A673 (cell line): Measurements from ENCODE around the gene PIP5K1A. TPM values are rescaled to one million over a fixed set of nuclear protein-coding genes. Genes with fewer than 3 reads are reported as not detected.

Source experiments
- BruUV-seq: library from RNA; stranded (reverse); fragments of 400-500 nt; replicated peaks from 2 replicates; lab custom pipeline; 2021; lab: Mats Ljungman, UMichigan
- CTCF ChIA-PET: fragments of 300-600 bp; sonication (Branson Sonifier 250); formaldehyde crosslinking; loops from one replicate; lab custom pipeline; 2022; ENCODE audit warnings: antibody characterized with exemption; lab: Charles Lee
- POLR2A ChIA-PET: fragments of 300-600 bp; sonication (Branson Sonifier 250); formaldehyde crosslinking; loops from one replicate; lab custom pipeline; 2022; ENCODE audit warnings: antibody characterized with exemption; ENCODE audit not compliant: low non-redundant PET; lab: Charles Lee
- DNase-seq: peaks from one replicate; pipeline ENCODE4 v3.0.0-alpha.2; 2015; ENCODE audit warnings: low spot score
- H3K27ac ChIP-seq: fragments of 200-600 bp; sonication (generic); 2 replicates; pipeline ENCODE4 v1.5.1; 2016; ENCODE audit warnings: mixed run types, low read depth, mild to moderate bottlenecking, mixed read lengths, antibody characterized with exemption, low read length; ENCODE audit not compliant: poor library complexity, severe bottlenecking
- H3K27me3 ChIP-seq: fragments of 200-600 bp; sonication (generic); replicated peaks from 2 replicates; pipeline ENCODE4 v1.6.1; 2017; ENCODE audit warnings: mixed run types, low read depth, mild to moderate bottlenecking, mixed read lengths, antibody characterized with exemption, low read length; ENCODE audit not compliant: insufficient read depth, poor library complexity
- H3K36me3 ChIP-seq: fragments of 200-600 bp; sonication (generic); 2 replicates; pipeline ENCODE4 v1.6.1; 2016; ENCODE audit warnings: mixed run types, mild to moderate bottlenecking, mixed read lengths, antibody characterized with exemption, low read length; ENCODE audit not compliant: insufficient read depth, poor library complexity, severe bottlenecking
- H3K4me1 ChIP-seq: fragments of 200-600 bp; sonication (generic); 2 replicates; pipeline ENCODE4 v1.6.1; 2017; ENCODE audit warnings: mixed run types, mild to moderate bottlenecking, mixed read lengths, antibody characterized with exemption, low read length; ENCODE audit not compliant: insufficient read depth, poor library complexity, severe bottlenecking
- H3K4me3 ChIP-seq: fragments of 200-600 bp; sonication (generic); 2 replicates; pipeline ENCODE4 v1.5.1; 2016; ENCODE audit warnings: low read depth, mixed run types, mild to moderate bottlenecking, mixed read lengths, low read length; ENCODE audit not compliant: poor library complexity, severe bottlenecking
- H3K9me3 ChIP-seq: fragments of 200-600 bp; sonication (generic); 2 replicates; pipeline ENCODE4 v1.6.1; 2016; ENCODE audit warnings: mixed run types, low read depth, mild to moderate bottlenecking, mixed read lengths, antibody characterized with exemption, low read length; ENCODE audit not compliant: poor library complexity, severe bottlenecking
- EZH2 ChIP-seq: fragments of 200-600 bp; sonication (generic); IDR thresholded peaks from 2 replicates; pipeline ENCODE4 v1.6.1; 2017; ENCODE audit warnings: borderline replicate concordance, low read depth, mild to moderate bottlenecking, mixed read lengths, antibody characterized with exemption, low read length; ENCODE audit not compliant: poor library complexity, severe bottlenecking
- intact Hi-C: fragments of 100-400 bp; cut with micrococcal nuclease; formaldehyde crosslinking; loops from one replicate; pipeline ENCODE4 v1.10.0; 2022; ENCODE audit not compliant: unreplicated experiment
- total RNA-seq: library from RNA; stranded (reverse); gene quantifications from 2 replicates; pipeline ENCODE4 v1.2.3, GENCODE V29; 2021
- TF ChIP-seq, protein P1 (sequence below): fragments of 300-800, 200-600 bp; sonication (generic); conservative IDR thresholded peaks from 2 replicates; pipeline ENCODE4 v1.5.1; 2017; ENCODE audit warnings: low read depth, mild to moderate bottlenecking, antibody characterized with exemption, low read length, moderate library complexity, mixed read lengths

Gene PIP5K1A
- total RNA-seq, 1 experiment from 2014 or later = 115 TPM

DNA sequence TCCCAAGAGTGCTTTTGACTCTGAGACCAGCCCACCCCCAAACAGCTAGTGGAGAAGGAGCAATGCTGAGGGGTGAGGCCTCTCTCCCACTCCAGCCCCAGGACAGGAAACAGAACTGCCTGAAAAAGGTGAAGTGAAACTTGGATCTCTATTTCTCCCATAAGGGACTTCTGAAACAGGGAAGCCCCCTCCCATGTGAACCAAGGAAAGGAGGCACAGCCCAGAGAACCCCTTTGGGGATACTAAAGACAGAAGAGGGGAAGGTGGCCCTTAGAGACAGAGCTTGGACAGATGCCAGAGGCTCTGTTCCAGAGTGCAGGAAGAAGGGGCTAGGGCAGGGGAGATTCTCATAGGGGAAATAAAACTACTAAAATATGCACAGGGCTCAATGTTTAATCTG is 39.0 kb upstream of the PIP5K1A start:
- peaks cover 3% of the 10 kb centered on the region for H3K36me3 ChIP-seq
- ChIA-PET CTCF (interaction anchor here (0.6 kb wide), 1 partner anchor 61 kb away, joined by 3 read pairs; no protein-coding TSS in a partner anchor), POLR2A (no interaction called here)
- TF ChIP-seq, protein P1, sequence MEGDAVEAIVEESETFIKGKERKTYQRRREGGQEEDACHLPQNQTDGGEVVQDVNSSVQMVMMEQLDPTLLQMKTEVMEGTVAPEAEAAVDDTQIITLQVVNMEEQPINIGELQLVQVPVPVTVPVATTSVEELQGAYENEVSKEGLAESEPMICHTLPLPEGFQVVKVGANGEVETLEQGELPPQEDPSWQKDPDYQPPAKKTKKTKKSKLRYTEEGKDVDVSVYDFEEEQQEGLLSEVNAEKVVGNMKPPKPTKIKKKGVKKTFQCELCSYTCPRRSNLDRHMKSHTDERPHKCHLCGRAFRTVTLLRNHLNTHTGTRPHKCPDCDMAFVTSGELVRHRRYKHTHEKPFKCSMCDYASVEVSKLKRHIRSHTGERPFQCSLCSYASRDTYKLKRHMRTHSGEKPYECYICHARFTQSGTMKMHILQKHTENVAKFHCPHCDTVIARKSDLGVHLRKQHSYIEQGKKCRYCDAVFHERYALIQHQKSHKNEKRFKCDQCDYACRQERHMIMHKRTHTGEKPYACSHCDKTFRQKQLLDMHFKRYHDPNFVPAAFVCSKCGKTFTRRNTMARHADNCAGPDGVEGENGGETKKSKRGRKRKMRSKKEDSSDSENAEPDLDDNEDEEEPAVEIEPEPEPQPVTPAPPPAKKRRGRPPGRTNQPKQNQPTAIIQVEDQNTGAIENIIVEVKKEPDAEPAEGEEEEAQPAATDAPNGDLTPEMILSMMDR = no peak
- TF ChIP-seq EZH2 = no peak
- BruUV-seq = no TSS peak
- intact Hi-C loops = loop anchor here (10.0 kb wide), 1 partner anchor 135 kb away; no protein-coding TSS in a partner anchor
- peaks cover 4% of the 10 kb centered on the region for H3K4me1 ChIP-seq
- H3K27me3 ChIP-seq = no peaks in the 10 kb centered on the region
- H3K4me3 ChIP-seq = no peak overlapping the region
- H3K9me3 ChIP-seq = no peaks in the 10 kb centered on the region
- DNase-seq = no peak
- no peak overlapping the region for H3K27ac ChIP-seq

DNA sequence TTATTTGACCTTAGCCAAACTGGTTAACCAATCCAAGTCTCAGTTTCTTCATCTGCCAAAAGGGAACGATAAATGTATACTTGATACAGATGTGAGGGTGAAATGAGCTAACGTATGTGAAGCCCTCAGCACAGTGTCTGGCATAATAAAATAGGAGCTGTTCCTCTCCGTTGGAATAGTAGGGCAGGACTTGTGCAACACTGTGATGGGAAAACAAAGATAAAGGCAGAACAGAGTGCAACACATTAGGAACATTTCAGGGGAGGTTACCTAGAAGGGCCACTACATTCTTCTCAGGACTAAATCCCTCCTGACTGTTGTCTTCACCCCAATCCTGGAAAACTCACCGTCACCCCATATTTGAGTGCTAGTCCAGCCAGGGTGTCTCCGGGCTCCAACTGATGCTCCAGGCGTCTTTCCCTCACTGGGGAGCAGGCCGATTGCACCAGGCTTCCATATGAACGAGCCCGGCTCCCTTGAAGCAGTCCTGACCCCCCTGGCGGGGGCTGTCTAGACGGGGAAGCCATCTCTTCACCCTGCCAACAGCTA is 33.5 kb upstream of the PIP5K1A start:
- Histone ChIP-seq H3K9me3 (no peaks in the 10 kb centered on the region), H3K4me1 (peaks cover 13% of the 10 kb centered on the region), H3K4me3 (peak overlapping the region; percentile 73), H3K27ac (peak overlapping the region; percentile 81), H3K36me3 (peaks cover 23% of the 10 kb centered on the region), H3K27me3 (no peaks in the 10 kb centered on the region)
- POLR2A ChIA-PET = interaction anchor here (0.6 kb wide), 1 partner anchor 10 kb away, joined by 3 read pairs; no protein-coding TSS in a partner anchor
- intact Hi-C loops = no loop called here
- no peak for DNase-seq
- no peak for TF ChIP-seq EZH2
- TF ChIP-seq, protein P1 = no peak
- CTCF ChIA-PET = interaction anchor here (1.6 kb wide), 1 partner anchor 65 kb away, joined by 9 read pairs; no protein-coding TSS in a partner anchor
- TSS peak; percentile 56 for BruUV-seq

DNA sequence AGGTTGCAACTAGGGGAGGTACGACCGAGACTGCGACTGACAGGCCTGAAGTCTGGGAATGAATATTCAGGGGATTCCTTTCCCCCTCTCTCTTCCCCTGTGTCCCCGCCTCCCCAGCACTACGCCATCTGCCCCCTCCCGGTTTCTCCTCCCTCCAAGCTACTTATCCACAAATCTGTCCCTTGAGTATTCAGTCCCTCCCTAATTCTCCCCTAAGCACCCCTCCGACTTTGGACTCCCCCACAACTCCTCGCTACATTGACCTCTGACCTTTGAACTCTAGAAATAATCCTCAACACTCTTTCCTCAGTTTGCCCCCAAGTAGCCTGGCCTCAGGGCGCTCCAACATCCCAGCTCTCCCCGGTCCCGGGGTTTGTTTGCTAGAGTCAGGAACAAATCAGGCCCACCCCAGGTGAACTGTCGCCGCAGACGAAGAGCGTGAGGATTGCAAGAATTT is 33.0 kb upstream of the PIP5K1A start:
- intact Hi-C loops = no loop called here
- H3K27ac ChIP-seq = peak overlapping the region; percentile 81
- POLR2A ChIA-PET = interaction anchor here (0.6 kb wide), 1 partner anchor 11 kb away, joined by 3 read pairs; no protein-coding TSS in a partner anchor
- no peak for TF ChIP-seq EZH2
- TF ChIP-seq, protein P1 = no peak
- DNase-seq = peak; percentile 88
- no TSS peak for BruUV-seq
- peaks cover 13% of the 10 kb centered on the region for H3K4me1 ChIP-seq
- CTCF ChIA-PET = interaction anchor here (1.6 kb wide), 1 partner anchor 65 kb away, joined by 9 read pairs; no protein-coding TSS in a partner anchor
- no peaks in the 10 kb centered on the region for H3K27me3 ChIP-seq
- peak overlapping the region; percentile 73 for H3K4me3 ChIP-seq
- no peaks in the 10 kb centered on the region for H3K9me3 ChIP-seq
- H3K36me3 ChIP-seq = peaks cover 23% of the 10 kb centered on the region
